ENCODE data around the gene SAMD7. TPM values are rescaled to one million over a fixed set of nuclear protein-coding genes. Genes with fewer than 3 reads are reported as not detected.

Gene SAMD7
- polyA plus RNA-seq = not detected in 2 replicates

GRCh38 chr3:169911272-169911671 lies at the start of gene SAMD7:
TSS of gene SAMD7 (plus strand) at chr3:169911572. CDS start at chr3:169919499, 7,927 bp downstream.

GRCh38 chr3:169869484-169870220 lies 41.7 kb upstream of the SAMD7 start, which contains the start of gene LRRC31:
TSS of gene LRRC31 (minus strand) at chr3:169869935. CDS start at chr3:169869807, 128 bp downstream.

GRCh38 chr3:169966428-169966950 lies 55.1 kb downstream of the SAMD7 start, which contains the start of gene SEC62:
TSS of gene SEC62 (plus strand) at chr3:169966807. CDS start at chr3:169966823, 16 bp downstream.

Other genes starting within 250 kb of the SAMD7 start
- 1.0 and 2.0 TPM in 2 replicates for gene MECOM, start 247.9 kb upstream of the SAMD7 start, polyA plus RNA-seq
- gene TERC, start 146.5 kb upstream of the SAMD7 start, polyA plus RNA-seq = not detected in 2 replicates
- gene ACTRT3, start 142.0 kb upstream of the SAMD7 start, polyA plus RNA-seq = 1.5 TPM in 2 replicates
- gene MYNN, start 138.2 kb upstream of the SAMD7 start, polyA plus RNA-seq = 11.6 and 17.1 TPM in 2 replicates
- gene LRRIQ4, start 98.7 kb upstream of the SAMD7 start, polyA plus RNA-seq = not detected in 2 replicates
- gene LRRC34, start 98.7 kb upstream of the SAMD7 start, polyA plus RNA-seq = 17.1 and 21.0 TPM in 2 replicates
- 0.98 and 1.9 TPM in 2 replicates for gene LRRC31, start 41.6 kb upstream of the SAMD7 start, polyA plus RNA-seq
- gene SEC62, start 55.2 kb downstream of the SAMD7 start, polyA plus RNA-seq = 1,819 and 2,113 TPM in 2 replicates
- gene GPR160, start 126.4 kb downstream of the SAMD7 start, polyA plus RNA-seq = 0.16 and 1.3 TPM in 2 replicates